ENCODE data around the gene ZNF816.
"Not testable (repeated sequence)": the region's sequence is repeated elsewhere in the genome, so short reads cannot be mapped to it uniquely, and the experiment has no call there.

ZNF816 gene

DNA sequence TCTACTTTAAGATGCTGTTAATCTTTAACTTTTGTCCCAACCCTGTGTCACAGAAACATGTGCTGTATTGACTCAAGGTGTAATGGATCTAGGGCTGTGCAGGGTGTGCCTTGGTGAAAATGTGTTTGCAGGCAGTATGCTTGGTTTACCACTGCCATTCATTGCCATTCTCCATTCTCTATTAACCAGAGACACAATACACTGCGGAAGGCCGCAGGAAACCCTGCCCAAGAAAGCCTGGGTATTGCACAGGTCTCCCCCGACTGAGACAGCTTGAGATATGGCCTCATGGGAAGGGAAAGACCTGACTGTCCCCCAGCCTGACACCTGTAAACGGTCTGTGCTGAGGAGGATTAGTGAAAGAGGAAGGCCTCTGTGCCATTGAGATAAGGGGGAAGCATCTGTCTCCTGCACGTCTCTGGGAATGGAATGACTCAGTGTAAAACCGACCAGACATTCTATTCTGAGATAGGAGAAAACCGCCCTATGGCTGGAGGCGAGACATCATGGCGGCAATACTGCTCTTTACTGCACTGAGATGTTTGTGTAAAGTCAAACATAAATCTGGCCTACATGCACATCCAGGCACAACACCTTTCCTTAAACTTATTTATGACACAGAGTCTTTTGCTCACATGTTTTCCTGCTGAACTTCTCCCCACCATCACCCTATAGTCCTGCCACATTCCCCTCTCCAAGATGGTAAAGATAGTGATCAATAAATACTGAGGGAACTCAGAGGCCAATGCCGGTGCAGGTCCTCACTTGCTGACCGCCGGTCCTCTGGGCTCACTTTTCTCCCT lies 26.3 kb downstream of the ZNF816 start:
- DNase-seq (ENCODE audit: insufficient read length, low spot score) (no peak), FAIRE-seq (no peak)

DNA sequence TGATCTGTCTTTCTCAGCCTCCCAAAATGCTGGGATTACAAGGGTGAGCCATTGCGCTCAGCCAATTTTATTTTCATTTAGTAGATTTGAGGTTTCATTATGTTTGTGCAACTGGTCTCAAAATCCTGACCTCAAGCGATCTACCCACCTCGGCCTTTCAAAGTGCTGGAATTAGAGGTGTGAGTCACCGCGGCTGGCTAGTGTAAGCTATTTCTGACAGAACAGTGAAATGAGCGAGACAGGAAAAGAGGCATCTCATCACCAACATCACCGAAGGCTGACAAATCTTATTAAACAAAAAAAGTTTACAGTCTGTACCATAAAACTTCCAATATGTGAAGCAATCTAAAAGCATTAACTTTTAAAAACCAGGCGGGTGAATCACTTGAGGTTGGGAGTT lies 27.2 kb downstream of the ZNF816 start:
- DNase-seq (ENCODE audit: insufficient read length, low spot score) = no peak
- FAIRE-seq = no peak

DNA sequence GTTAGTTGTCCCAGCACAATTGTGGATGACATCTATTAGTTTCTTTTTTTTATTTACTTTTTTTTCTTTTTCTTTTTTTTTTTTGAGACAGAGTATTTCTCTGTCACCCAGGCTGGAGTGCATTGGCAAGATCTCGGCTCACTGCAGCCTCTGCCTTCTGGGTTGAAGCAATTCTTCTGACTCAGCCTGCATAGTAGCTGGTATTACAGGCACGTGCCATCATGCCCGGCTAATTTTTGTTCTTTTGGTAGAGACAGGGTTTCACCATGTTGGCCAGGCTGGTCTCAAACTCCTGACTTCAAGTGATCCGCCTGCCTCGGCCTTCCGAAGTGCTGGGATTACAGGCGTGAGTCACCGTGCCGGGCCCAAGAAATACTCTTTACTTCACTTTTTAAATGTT lies 38.0 kb downstream of the ZNF816 start:
- FAIRE-seq; DNase-seq (ENCODE audit: insufficient read length, low spot score): not testable (repeated sequence)

DNA sequence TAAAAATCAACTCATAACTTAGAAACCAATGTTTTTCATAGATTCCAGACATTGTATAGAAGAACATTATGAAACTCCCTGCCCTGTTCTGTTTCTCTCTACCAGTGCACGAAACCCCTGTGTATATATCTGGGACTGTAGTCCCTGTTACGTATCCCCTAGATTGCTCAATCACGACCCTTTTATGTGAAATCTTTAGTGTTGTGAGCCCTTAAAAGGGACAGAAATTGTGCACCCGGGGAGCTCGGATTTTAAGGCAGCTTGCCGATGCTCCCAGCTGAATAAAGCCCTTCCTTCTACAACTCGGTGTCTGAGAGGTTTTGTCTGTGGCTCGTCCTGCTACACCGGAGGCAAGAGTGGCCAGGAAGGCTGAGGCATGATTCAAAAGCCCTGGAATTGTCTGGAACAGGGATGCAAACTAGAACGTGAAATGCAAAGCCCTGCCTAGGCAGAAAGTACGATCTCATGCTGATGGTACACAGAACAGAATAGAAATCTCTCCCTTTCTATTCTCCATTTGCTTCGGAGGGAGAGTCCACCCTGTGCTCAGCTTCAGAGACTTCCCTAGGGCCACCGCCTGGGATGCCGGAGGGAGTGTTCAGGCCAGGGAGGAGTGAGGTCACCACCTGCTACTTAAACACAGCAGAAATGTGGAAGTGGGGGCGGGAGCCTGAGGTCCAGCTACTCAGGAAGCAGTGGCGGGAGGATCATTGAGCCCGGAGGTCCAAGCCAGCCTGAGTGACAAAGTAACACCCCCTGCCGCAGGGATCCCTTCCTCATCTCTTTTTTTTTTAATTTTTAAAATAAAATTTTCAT lies 38.7 kb downstream of the ZNF816 start:
- DNase-seq (ENCODE audit: insufficient read length, low spot score) (no peak), FAIRE-seq (no peak)

DNA sequence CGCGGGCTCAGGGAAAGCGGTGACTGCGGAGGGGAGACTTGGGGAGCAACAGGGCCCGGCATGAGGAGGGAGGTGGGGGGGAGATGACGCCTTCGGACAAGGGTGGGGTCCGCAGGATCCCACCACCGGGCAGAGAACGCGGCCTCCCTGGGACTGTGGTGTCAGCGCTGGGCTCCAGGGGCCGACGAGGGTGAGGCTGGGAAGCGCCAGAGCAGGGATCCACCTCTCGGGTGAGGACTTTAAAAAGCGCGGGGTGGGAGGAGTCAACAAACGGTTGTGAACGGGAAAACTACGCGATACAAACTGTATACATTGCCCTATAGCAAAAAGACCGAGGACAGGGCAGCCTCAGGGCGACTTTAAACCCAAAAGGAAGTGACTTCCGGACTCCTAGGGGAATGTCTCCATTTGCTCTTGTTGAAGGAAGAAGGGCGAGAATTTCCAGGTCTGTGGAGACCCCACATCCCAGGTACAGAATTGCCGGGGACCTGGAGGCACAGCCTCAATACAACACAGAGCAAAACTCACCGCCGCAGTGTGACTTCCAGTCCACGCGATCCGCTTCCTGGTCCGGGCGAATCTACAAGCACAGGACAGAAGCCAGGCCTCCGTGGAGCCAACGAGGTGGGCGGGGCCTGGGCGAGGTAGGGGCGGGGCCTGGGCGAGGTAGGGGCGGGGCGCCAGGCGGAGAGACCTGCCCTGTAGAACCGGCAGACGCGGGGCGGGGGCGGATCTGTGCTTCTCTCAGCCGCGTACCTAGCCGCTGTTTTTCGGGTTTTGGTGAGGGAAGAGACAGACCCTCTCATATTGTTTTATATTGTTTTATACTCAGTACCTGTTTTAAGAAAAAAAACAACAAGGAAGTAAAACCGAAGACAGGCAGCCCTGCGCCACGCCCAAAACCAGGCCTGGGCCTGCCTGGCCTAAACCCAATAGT lies 39.6 kb downstream of the ZNF816 start, which contains the start of gene ZNF888:
TSS of gene ZNF888 (minus strand) at position 588 of the 937 bp plus-strand sequence. CDS start 5,555 bp downstream, outside the sequence.
- peak; percentile 74 for DNase-seq (ENCODE audit: insufficient read length, low spot score)
- peak; percentile 78 for FAIRE-seq

DNA sequence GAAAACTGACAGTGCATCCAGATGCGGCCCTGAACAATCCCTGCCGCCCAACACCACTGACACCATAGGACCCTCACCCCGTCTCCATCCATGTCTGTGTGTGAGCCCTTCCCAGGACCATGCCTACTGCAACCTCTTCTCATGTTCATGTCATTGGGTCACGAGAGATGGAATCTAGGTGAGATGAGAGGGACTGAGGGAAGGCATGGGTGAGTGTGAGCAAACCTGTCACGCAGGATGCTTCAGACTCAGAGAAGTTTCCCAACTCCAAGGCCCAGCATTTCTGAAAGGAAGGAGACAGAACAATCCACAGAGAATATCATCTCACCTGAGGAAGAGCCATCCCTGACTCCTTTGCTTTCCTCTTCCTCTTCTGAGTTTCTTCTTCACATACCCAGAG lies 45.1 kb downstream of the ZNF816 start:
- no peak for DNase-seq (ENCODE audit: insufficient read length, low spot score)
- no peak for FAIRE-seq

DNA sequence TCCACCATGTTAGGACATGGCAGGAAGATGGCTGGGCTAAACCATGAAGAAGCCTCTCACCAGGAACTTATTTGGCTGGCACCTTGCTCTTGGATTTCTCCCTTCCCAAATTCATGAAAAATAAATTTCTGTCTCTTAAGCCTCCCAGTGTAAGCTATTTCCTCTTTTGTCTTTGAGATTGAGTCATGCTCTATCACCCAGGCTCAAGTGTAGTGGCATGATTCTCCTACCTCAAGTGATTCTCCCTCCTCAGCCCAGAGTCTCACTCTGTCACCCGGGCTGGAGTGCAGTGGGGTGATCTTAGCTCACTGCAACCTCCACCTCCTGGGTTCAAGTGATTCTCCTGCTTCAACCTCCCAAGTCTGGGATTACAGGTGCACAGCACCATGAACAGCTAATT lies 52.0 kb downstream of the ZNF816 start:
- FAIRE-seq (no peak), DNase-seq (ENCODE audit: insufficient read length, low spot score) (no peak)

DNA sequence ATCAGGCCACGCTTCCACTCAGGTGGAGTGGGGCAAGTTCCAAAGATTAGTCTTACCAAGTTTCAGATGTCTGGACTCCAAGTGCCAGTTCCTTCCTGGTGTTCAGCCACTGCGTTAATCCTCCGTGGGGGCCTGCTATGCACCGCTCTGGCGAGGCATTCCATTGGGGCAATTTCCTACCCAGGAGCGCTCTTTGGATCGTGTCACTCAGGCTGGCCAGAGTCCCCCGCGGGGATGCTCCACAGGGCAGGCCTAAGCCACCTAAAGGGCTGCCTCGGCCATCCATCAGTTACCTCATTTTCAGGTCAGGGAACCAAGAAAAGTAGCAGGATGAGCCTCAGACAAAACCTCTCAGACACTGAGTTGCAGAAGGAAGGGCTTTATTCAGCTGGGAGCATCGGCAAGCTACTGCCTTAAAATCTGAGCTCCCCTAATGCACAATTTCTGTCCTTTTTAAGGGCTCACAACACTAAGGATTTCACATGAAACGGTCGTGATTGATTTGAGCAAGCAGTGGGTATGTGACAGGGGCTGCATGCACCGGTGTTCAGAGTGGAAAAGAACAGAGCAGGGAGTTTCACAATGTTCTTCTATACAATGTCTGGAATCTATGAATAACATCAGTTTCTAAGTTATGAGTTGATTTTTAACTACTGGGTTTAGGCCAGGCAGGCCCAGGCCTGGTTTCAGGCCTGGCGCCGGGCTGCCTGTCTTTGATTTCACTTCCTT lies 58.5 kb downstream of the ZNF816 start:
- DNase-seq (ENCODE audit: insufficient read length, low spot score); FAIRE-seq: not testable (repeated sequence)

DNA sequence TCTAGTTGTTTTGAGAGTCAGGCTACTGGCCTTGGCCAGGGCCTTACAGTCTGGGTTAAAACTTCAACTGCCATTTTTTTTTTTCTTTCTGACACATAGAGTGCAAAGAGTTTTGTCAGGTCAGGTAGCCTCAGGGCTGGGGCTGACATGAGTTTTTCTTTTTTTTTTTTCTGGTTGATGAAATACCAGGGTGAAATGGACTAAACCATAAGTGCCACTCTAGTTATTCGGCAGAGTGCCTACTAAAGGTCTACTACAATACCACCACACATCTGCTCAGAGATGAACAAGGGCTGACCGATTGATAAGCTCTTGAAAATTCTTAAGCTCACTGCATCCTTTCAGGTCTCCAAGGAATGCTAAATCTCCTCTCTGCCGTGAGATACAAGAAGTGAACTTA lies 60.8 kb downstream of the ZNF816 start:
- DNase-seq (ENCODE audit: insufficient read length, low spot score) (no peak), FAIRE-seq (no peak)
